Prostate gland (tissue), 2 donors: ENCODE results near the gene COL4A1.

Source experiments
- CTCF ChIP-seq, 4 experiments: fragments of 200-600 bp in 2 of 4; fragments of 450-650 bp in 2 of 4; sonication (generic) in 2 of 4; IDR thresholded peaks; 1 replicate in 3 of 4; 2 replicates in 1 of 4; pipeline ENCODE4 v1.5.1; 2016 to 2019; ENCODE audit warnings: antibody characterized with exemption in 4 of 4, mild to moderate bottlenecking in 2 of 4, moderate library complexity in 2 of 4
- POLR2A ChIP-seq: fragments of 450-650 bp; IDR thresholded peaks from one replicate; pipeline ENCODE4 v1.6.1; 2016; ENCODE audit warnings: antibody characterized with exemption, mild to moderate bottlenecking

- TF ChIP-seq POLR2A (no peak), CTCF (IDR thresholded peaks at IDR 0.05) (no peak)
Observed at GRCh38 chr13:110272227-110272626, 34.7 kb downstream of the COL4A1 start.
